GM10248 (cell line): ENCODE data around the gene NSMCE3.

Experiments
- CTCF ChIA-PET: fragments of 300-600 bp; sonication (Branson Sonifier 250); formaldehyde crosslinking; extraction: SDS; loops from one replicate; lab custom pipeline; 2021; ENCODE audit warnings: antibody characterized with exemption; lab: Yijun Ruan, JAX
- POLR2A ChIA-PET: fragments of 350-650 bp; sonication (Branson Sonifier 250); formaldehyde crosslinking; extraction: SDS; loops from one replicate; lab custom pipeline; 2020; ENCODE audit warnings: antibody characterized with exemption; lab: Yijun Ruan, JAX
- DNase-seq: peaks from one replicate; pipeline ENCODE4 v3.0.0; 2012; ENCODE audit errors: extremely low spot score
- CTCF ChIP-seq: IDR thresholded peaks from 2 replicates; pipeline ENCODE4 v1.5.1; 2012; ENCODE audit warnings: mild to moderate bottlenecking, low read depth; ENCODE audit errors: extremely low read depth, missing control alignments, control extremely low read depth

Gene NSMCE3

GRCh38 chr15:29269485-29270168, at the start of gene NSMCE3:
NSMCE3 (minus strand) TSS chr15:29269822; CDS start chr15:29269705, 117 bp downstream.
- ChIA-PET CTCF (interaction anchor here (1.8 kb wide), 1 partner anchor 11 kb away, joined by 6 read pairs; no protein-coding TSS in a partner anchor), POLR2A (no interaction called here)
- TF ChIP-seq CTCF, result no peak
- DNase-seq, result peak; percentile 90

GRCh38 chr15:29316422-29316821, 46.8 kb upstream of the NSMCE3 start:
- ChIA-PET POLR2A (no interaction called here), CTCF (no interaction called here)
- TF ChIP-seq CTCF, result no peak
- no peak for DNase-seq

- no peak for TF ChIP-seq CTCF
- ChIA-PET POLR2A (no interaction called here), CTCF (interaction anchor here (1.5 kb wide), 1 partner anchor 10 kb away, joined by 6 read pairs; no protein-coding TSS in a partner anchor)
- no peak for DNase-seq
These were observed 42.8 kb upstream of the NSMCE3 start for GRCh38 chr15:29312387-29312786.

- no peak for DNase-seq
- ChIA-PET POLR2A (no interaction called here), CTCF (no interaction called here)
- no peak for TF ChIP-seq CTCF
These were observed 42.1 kb upstream of the NSMCE3 start for GRCh38 chr15:29311696-29312095.

- TF ChIP-seq CTCF, result no peak
- ChIA-PET CTCF (interaction anchor here (0.9 kb wide), 1 partner anchor 169 kb away, joined by 3 read pairs; no protein-coding TSS in a partner anchor), POLR2A (no interaction called here)
- peak; percentile 41 for DNase-seq
These were observed 39.5 kb upstream of the NSMCE3 start for GRCh38 chr15:29309139-29309538.

- no peak for DNase-seq
- TF ChIP-seq CTCF, result no peak
- ChIA-PET POLR2A (no interaction called here), CTCF (interaction anchor here (0.9 kb wide), 1 partner anchor 168 kb away, joined by 3 read pairs; no protein-coding TSS in a partner anchor)
These were observed 38.7 kb upstream of the NSMCE3 start for GRCh38 chr15:29308299-29308698.
